A549 (cell line): ENCODE measurements around the gene COLEC12.

ENCODE experiments used
- EP300 ChIP-seq, 2 experiments: fragments of >200 bp; sonication (Bioruptor Twin); formaldehyde crosslinking; IDR thresholded peaks; 2 replicates in 1 of 2; 3 replicates in 1 of 2; pipeline ENCODE4 v1.6.1; 2016 to 2017
- MAZ ChIP-seq: fragments of 150-350 bp; IDR thresholded peaks from 2 replicates; pipeline ENCODE4 v1.6.1; 2014; ENCODE audit warnings: antibody characterized with exemption, low read depth, low read length, borderline replicate concordance
- POLR2A ChIP-seq: IDR thresholded peaks from 2 replicates; pipeline ENCODE4 v1.6.1; 2012; ENCODE audit warnings: mild to moderate bottlenecking, low read length
- RAD21 ChIP-seq, 2 experiments: fragments of >200 bp in 1 of 2; sonication (Bioruptor Twin) in 1 of 2; formaldehyde crosslinking in 1 of 2; IDR thresholded peaks in 1 of 2; conservative IDR thresholded peaks in 1 of 2; 2 replicates in 1 of 2; 3 replicates in 1 of 2; pipeline ENCODE4 v1.6.1; 2012 to 2018; ENCODE audit warnings: inconsistent platforms in 1 of 2
- RARB ChIP-seq: fragments of 250-450 bp; sonication (Bioruptor Pico); IDR thresholded peaks from 2 replicates; pipeline ENCODE4 v1.8.0; 2021; ENCODE audit warnings: mild to moderate bottlenecking, moderate library complexity
- RCOR1 ChIP-seq: fragments of 150-350 bp; IDR thresholded peaks from 2 replicates; pipeline ENCODE4 v1.6.1; 2014; ENCODE audit warnings: antibody characterized with exemption, low read length, low read depth
- TFCP2L1 ChIP-seq: fragments of 250-450 bp; sonication (Bioruptor Pico); IDR thresholded peaks from 2 replicates; pipeline ENCODE4 v1.5.0; 2021; ENCODE audit warnings: mild to moderate bottlenecking
- ZNF302 ChIP-seq: fragments of 250-450 bp; sonication (Bioruptor Pico); IDR thresholded peaks from 2 replicates; pipeline ENCODE4 v1.9.0; 2021; ENCODE audit warnings: inconsistent platforms, mild to moderate bottlenecking, moderate library complexity
- TF ChIP-seq, protein P1 (sequence below): fragments of >200 bp; sonication (Bioruptor Twin); formaldehyde crosslinking; IDR thresholded peaks from 3 replicates; pipeline ENCODE4 v1.5.1; 2016

DNA sequence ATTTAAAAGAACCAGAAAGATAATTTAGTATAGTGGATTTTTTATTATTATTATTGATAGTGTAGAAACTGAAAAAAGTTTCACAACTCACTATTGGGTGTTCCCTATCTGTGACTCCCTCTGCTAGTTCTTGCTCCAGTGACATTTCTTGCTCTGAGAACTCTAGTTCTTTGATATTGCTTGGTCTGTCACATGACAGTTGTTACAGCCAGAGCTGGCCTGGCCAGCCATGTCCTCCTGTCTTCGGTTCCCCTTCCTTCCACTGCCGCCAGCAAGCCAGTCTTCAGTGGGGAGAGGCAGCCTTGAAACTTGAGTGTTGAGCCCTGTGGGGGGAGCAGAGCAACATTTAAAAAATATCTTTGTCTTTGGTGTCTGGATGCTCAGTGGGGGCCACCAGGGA lies 225.0 kb downstream of the COLEC12 start:
- TF ChIP-seq, protein P1, sequence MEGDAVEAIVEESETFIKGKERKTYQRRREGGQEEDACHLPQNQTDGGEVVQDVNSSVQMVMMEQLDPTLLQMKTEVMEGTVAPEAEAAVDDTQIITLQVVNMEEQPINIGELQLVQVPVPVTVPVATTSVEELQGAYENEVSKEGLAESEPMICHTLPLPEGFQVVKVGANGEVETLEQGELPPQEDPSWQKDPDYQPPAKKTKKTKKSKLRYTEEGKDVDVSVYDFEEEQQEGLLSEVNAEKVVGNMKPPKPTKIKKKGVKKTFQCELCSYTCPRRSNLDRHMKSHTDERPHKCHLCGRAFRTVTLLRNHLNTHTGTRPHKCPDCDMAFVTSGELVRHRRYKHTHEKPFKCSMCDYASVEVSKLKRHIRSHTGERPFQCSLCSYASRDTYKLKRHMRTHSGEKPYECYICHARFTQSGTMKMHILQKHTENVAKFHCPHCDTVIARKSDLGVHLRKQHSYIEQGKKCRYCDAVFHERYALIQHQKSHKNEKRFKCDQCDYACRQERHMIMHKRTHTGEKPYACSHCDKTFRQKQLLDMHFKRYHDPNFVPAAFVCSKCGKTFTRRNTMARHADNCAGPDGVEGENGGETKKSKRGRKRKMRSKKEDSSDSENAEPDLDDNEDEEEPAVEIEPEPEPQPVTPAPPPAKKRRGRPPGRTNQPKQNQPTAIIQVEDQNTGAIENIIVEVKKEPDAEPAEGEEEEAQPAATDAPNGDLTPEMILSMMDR: no peak
- TF ChIP-seq POLR2A: no peak
- no peak for TF ChIP-seq MAZ
- no peak for TF ChIP-seq ZNF302 (CRISPR knock-in tag)
- no peak for TF ChIP-seq RARB (CRISPR knock-in tag)
- TF ChIP-seq TFCP2L1 (CRISPR knock-in tag): no peak
- TF ChIP-seq RCOR1: no peak
- TF ChIP-seq EP300 (IDR thresholded peaks at IDR 0.05): no peak
- TF ChIP-seq RAD21 (conservative IDR thresholded peaks at IDR 0.05 in 1 of 2, IDR thresholded peaks at IDR 0.05 in 1 of 2): no peak
